GM12892 (cell line): ENCODE results near the gene BST1.
A peak's percentile ranks its signal among the peaks of the same experiment; 100 is the strongest.

Experiments used
- DNase-seq: peaks from one replicate; pipeline ENCODE4 v3.0.0; 2011; ENCODE audit not compliant: insufficient read length
- FAIRE-seq: peaks from 2 replicates; lab custom pipeline; 2011; peaks lifted over from hg19 to GRCh38; lab: Jason Lieb, UNC
- POLR2A ChIP-seq: IDR thresholded peaks from 2 replicates; pipeline ENCODE4 v1.6.1; 2011; ENCODE audit warnings: low read depth, low read length, control low read depth
- POLR2AphosphoS5 ChIP-seq: IDR thresholded peaks from 2 replicates; pipeline ENCODE4 v1.6.1; 2011; ENCODE audit warnings: low read depth, low read length, control low read depth
- TAF1 ChIP-seq: IDR thresholded peaks from 2 replicates; pipeline ENCODE4 v1.6.1; 2011; ENCODE audit warnings: low read depth, mild to moderate bottlenecking, control low read depth, low read length, borderline replicate concordance

The BST1 gene

GRCh38 chr4:15695240-15695699, 7.6 kb upstream of the BST1 start:
- no peak for DNase-seq
- TF ChIP-seq POLR2A (no peak), TAF1 (no peak), POLR2AphosphoS5 (no peak)
- no peak for FAIRE-seq

GRCh38 chr4:15695729-15696128, 7.1 kb upstream of the BST1 start:
- FAIRE-seq (no peak), DNase-seq (no peak)
- TF ChIP-seq POLR2AphosphoS5 (no peak), TAF1 (no peak), POLR2A (no peak)

GRCh38 chr4:15696866-15697265, 6.0 kb upstream of the BST1 start:
- DNase-seq (no peak), FAIRE-seq (no peak)
- TF ChIP-seq POLR2AphosphoS5 (no peak), POLR2A (no peak), TAF1 (no peak)

- FAIRE-seq (no peak), DNase-seq (no peak)
- no peak for TF ChIP-seq TAF1
These were observed 574 bp downstream of the BST1 start for GRCh38 chr4:15703439-15703838.

GRCh38 chr4:15704129-15704528, 1.3 kb downstream of the BST1 start:
- FAIRE-seq, result peak; percentile 24
- TF ChIP-seq POLR2A (no peak), POLR2AphosphoS5 (no peak), TAF1 (no peak)
- DNase-seq, result no peak

- no peak for DNase-seq
- no peak for FAIRE-seq
- TF ChIP-seq TAF1, result no peak
- TF ChIP-seq POLR2A, result no peak
- TF ChIP-seq POLR2AphosphoS5, result no peak
These were observed 3.9 kb downstream of the BST1 start for GRCh38 chr4:15706646-15707362.

GRCh38 chr4:15707363-15707715, 4.5 kb downstream of the BST1 start:
- FAIRE-seq (no peak), DNase-seq (no peak)
- TF ChIP-seq POLR2AphosphoS5, result no peak
- TF ChIP-seq TAF1, result no peak
- TF ChIP-seq POLR2A, result no peak

GRCh38 chr4:15711762-15712161, 8.9 kb downstream of the BST1 start:
- TF ChIP-seq TAF1, result no peak
- no peak for TF ChIP-seq POLR2AphosphoS5
- TF ChIP-seq POLR2A, result no peak
- FAIRE-seq, result no peak

GRCh38 chr4:15712214-15712613, 9.3 kb downstream of the BST1 start:
- no peak for TF ChIP-seq POLR2AphosphoS5
- no peak for TF ChIP-seq POLR2A
- no peak for TF ChIP-seq TAF1
- DNase-seq (no peak), FAIRE-seq (no peak)

More at GRCh38 chr4:15711762-15712161, 8.9 kb downstream of the BST1 start:
- DNase-seq, result no peak

GRCh38 chr4:15714141-15714540, 11.3 kb downstream of the BST1 start:
- FAIRE-seq, result no peak
- no peak for TF ChIP-seq TAF1
- DNase-seq, result no peak

- FAIRE-seq (no peak), DNase-seq (no peak)
- TF ChIP-seq TAF1 (no peak), POLR2A (no peak), POLR2AphosphoS5 (no peak)
These were observed 12.0 kb downstream of the BST1 start for GRCh38 chr4:15714646-15715435.

GRCh38 chr4:15716115-15716514, 13.2 kb downstream of the BST1 start:
- DNase-seq, result no peak
- no peak for TF ChIP-seq POLR2A
- no peak for TF ChIP-seq TAF1
- no peak for TF ChIP-seq POLR2AphosphoS5
- FAIRE-seq, result no peak
